Measurements from ENCODE around the gene OGFOD3. TPM values are rescaled to one million over a fixed set of nuclear protein-coding genes. Genes with fewer than 3 reads are reported as not detected.

Gene OGFOD3
- total and polyA plus RNA-seq, 12 donors: 17.9 to 131 (median 42.0) TPM

- WGBS, 4 donors: 93 to 95% (median 93%) methylated on average over 22 to 28 of the region's 28 CpGs
- H3K27ac ChIP-seq: no peak overlapping the region
- H3K36me3 ChIP-seq (replicated peaks in 1 of 2): peaks cover 0 to 5% of the 10 kb centered on the region in 2 donors
- no peaks in the 10 kb centered on the region for H3K27me3 ChIP-seq
- intact Hi-C loops (cut with DNase I): no loop called here
- no peak for TF ChIP-seq POLR2A (IDR thresholded peaks at IDR 0.05)
- no peak for TF ChIP-seq CTCF (IDR thresholded peaks at IDR 0.05)
- no peak overlapping the region for H3K4me3 ChIP-seq
- H3K4me1 ChIP-seq (replicated peaks in 1 of 2): no peaks in the 10 kb centered on the region
- no peaks in the 10 kb centered on the region for H3K9me3 ChIP-seq (replicated peaks in 1 of 3)
- no peak for DNase-seq
These were observed 26.0 kb downstream of the OGFOD3 start for GRCh38 chr17:82392209-82392920.

DNA sequence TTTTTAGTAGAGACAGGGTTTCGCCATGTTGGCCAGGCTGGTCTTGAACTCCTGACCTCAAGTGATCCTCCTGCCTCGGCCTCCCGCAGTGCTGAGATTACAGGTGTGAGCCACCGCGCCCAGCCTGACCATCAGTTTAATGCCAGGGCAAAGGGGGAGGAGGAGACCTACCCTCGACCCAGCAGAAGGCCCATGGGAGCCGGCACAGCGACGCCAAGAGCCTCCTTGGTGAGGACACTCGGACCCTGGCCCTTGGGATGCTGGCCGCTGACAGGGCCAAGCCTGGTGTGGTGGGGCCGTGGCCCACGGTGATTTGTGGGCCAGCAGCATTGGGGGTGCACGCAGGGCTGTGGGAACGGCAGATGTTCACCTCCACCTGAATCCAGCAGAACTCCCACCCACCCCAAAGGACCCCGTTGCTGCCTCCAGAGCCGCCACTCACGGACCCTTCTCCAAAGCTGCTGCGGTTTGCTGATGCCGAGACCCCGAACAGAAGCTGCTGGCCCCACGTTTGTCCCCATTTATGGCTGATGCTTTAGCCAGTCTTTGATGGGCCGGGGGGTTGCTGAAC lies 26.8 kb downstream of the OGFOD3 start:
- intact Hi-C loops (cut with DNase I): no loop called here
- WGBS, 4 donors: 95 to 100% (median 96%) methylated on average over 3 to 23 of the region's 23 CpGs
- no peak for DNase-seq
- no peaks in the 10 kb centered on the region for H3K27me3 ChIP-seq
- no peaks in the 10 kb centered on the region for H3K9me3 ChIP-seq (replicated peaks in 1 of 3)
- H3K36me3 ChIP-seq (replicated peaks in 1 of 2): peaks cover 0 to 5% of the 10 kb centered on the region in 2 donors
- no peak for TF ChIP-seq POLR2A (IDR thresholded peaks at IDR 0.05)
- TF ChIP-seq CTCF (IDR thresholded peaks at IDR 0.05): no peak
- no peak overlapping the region for H3K27ac ChIP-seq
- H3K4me1 ChIP-seq (replicated peaks in 1 of 2): no peaks in the 10 kb centered on the region
- no peak overlapping the region for H3K4me3 ChIP-seq

DNA sequence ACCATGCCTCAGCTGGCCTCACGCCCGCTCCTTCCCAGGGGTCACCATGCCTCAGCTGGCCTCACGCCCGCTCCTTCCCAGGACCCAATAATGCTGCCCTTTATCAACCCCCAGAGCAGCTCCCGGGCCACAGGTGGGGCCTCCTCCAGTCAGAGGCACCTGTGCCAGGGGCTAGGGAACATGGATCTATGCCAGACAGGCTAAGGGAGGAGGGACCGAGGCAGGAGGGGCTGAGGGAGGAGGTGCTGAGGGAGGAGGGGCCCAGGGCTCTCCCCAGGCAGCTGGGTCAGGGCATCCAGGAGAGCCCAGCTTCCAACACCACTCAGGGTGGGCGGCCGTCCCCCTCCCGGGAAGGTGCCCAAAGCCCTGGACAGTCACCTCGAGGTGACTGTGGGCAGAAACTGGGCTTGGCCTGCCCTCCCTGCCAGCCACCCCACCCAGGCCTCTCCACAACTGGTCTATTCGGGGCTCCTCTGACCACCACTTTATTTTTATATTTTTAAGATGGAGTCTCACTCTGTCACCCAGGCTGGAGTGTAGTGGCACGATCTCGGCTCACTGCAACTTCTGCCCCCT lies 27.4 kb downstream of the OGFOD3 start:
- Histone ChIP-seq H3K4me3 (no peak overlapping the region), H3K27me3 (no peaks in the 10 kb centered on the region), H3K27ac (no peak overlapping the region), H3K9me3 (replicated peaks in 1 of 3) (no peaks in the 10 kb centered on the region), H3K4me1 (replicated peaks in 1 of 2) (no peaks in the 10 kb centered on the region), H3K36me3 (replicated peaks in 1 of 2) (peaks cover 0 to 5% of the 10 kb centered on the region in 2 donors)
- intact Hi-C loops (cut with DNase I): no loop called here
- no peak for DNase-seq
- TF ChIP-seq CTCF (IDR thresholded peaks at IDR 0.05) (no peak), POLR2A (IDR thresholded peaks at IDR 0.05) (no peak)
- WGBS, 4 donors: 86 to 98% (median 93%) methylated on average over 9 to 13 of the region's 13 CpGs

DNA sequence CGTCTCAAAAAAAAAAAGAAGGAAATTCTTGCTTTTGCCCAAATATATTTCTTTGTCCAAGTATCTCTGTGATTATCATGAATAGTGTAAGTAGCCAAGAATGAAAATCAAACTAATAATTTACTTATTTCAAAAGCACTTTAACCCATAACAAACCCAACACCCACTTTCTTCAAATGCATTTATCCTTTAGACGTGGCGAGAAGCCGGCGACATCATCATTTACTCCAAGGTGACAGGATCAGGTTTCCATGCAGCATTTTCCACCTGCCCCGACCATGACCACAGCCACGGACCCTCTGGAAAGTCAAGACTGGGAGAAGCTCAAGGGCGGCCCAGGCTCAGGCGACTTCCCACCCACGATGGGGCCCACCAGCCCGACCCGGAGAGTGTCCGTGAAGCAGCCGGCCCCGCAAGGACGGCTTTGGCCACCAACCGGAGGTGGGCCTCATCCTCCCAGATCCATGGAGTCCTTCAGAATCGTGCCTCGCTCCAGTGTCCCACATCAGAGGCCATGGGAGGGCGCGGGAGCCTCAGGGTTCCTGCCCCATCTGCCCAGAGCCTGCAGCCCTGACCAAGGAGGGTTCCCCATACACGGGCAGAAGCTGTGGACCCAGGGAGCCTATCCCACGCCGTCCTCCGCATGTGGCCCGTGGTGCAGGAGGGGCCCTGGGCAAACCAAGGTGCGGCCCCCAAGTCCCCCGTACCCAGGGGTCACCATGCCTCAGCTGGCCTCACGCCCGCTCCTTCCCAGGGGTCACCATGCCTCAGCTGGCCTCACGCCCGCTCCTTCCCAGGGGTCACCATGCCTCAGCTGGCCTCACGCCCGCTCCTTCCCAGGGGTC lies 28.1 kb downstream of the OGFOD3 start:
- Histone ChIP-seq H3K27me3 (no peaks in the 10 kb centered on the region), H3K27ac (no peak overlapping the region), H3K4me3 (no peak overlapping the region), H3K36me3 (replicated peaks in 1 of 2) (peaks cover 0 to 5% of the 10 kb centered on the region in 2 donors), H3K9me3 (replicated peaks in 1 of 3) (no peaks in the 10 kb centered on the region), H3K4me1 (replicated peaks in 1 of 2) (peaks cover 6% of the 10 kb centered on the region in 2 donors)
- no peak for TF ChIP-seq CTCF (IDR thresholded peaks at IDR 0.05)
- TF ChIP-seq POLR2A (IDR thresholded peaks at IDR 0.05): no peak
- 96 to 98% (median 96%) methylated on average over 11 to 32 of the region's 34 CpGs for WGBS, 4 donors
- intact Hi-C loops (cut with DNase I): no loop called here
- no peak for DNase-seq
